ENCODE results near the gene MCC.

GRCh38 chr5:113347572-113347971 is 140.7 kb downstream of the MCC start:
- TF ChIP-seq CTCF (optimal IDR thresholded peaks at IDR 0.05 in 1 of 3, IDR thresholded peaks at IDR 0.05 in 1 of 3, conservative IDR thresholded peaks at IDR 0.05 in 1 of 3; ENCODE audit: extremely low read depth in 1 of 3, insufficient read depth in 2 of 3, low read length in 3 of 3) = no peak
- TF ChIP-seq EZH2 (IDR thresholded peaks at IDR 0.05; ENCODE audit: low read length) = no peak
